HepG2 (cell line): ENCODE measurements around the gene IMPDH1. TPM values are rescaled to one million over a fixed set of nuclear protein-coding genes. Genes with fewer than 3 reads are reported as not detected.

Experiments used
- GPN1 ChIP-seq: sonication (generic); formaldehyde crosslinking; IDR thresholded peaks from 2 replicates; pipeline ENCODE4 v1.5.1; 2020; ENCODE audit warnings: missing genetic modification reagents, borderline replicate concordance
- MEIS2 ChIP-seq: sonication (generic); formaldehyde crosslinking; IDR thresholded peaks from 2 replicates; pipeline ENCODE4 v1.9.0; 2021; ENCODE audit warnings: mild to moderate bottlenecking, missing genetic modification reagents
- MYC ChIP-seq: sonication (generic); formaldehyde crosslinking; IDR thresholded peaks from 2 replicates; pipeline ENCODE4 v1.9.0; 2021; ENCODE audit warnings: missing genetic modification reagents, borderline replicate concordance
- NCOA5 ChIP-seq: sonication (generic); formaldehyde crosslinking; IDR thresholded peaks from 2 replicates; pipeline ENCODE4 v1.4.0; 2020; ENCODE audit warnings: missing genetic modification reagents
- RARG ChIP-seq: sonication (generic); formaldehyde crosslinking; IDR thresholded peaks from 2 replicates; pipeline ENCODE4 v1.4.0; 2020; ENCODE audit warnings: low read depth, mild to moderate bottlenecking, missing genetic modification reagents
- SMAD9 ChIP-seq: sonication (generic); formaldehyde crosslinking; IDR thresholded peaks from 2 replicates; pipeline ENCODE4 v1.5.1; 2020; ENCODE audit warnings: mild to moderate bottlenecking, missing genetic modification reagents
- U2AF2 ChIP-seq: fragments of 200-400 bp; formaldehyde crosslinking; IDR thresholded peaks from 2 replicates; pipeline ENCODE4 v1.6.1; 2017; ENCODE audit warnings: low read depth, mild to moderate bottlenecking, low read length
- WIZ ChIP-seq: sonication (generic); formaldehyde crosslinking; IDR thresholded peaks from 2 replicates; pipeline ENCODE4 v1.5.1; 2020; ENCODE audit warnings: mild to moderate bottlenecking, missing genetic modification reagents
- polyA plus RNA-seq, 8 experiments: library from polyadenylated mRNA; depleted of rRNA in 3 of 8; stranded (reverse) in 7 of 8; unstranded in 1 of 8; fragments of >200 nt; fragmentation: Illumina TruSeq in 4 of 8; extraction: Trizol in 4 of 8; gene quantifications; 2 replicates each; pipeline versions ENCODE4 v1.2.1 to v1.2.3, GENCODE V29; 2011 to 2016; ENCODE audit warnings: low read depth in 4 of 8, missing spikeins in 1 of 8, mixed read lengths in 1 of 8; ENCODE audit not compliant: insufficient read depth in 1 of 8
- total RNA-seq, 5 experiments: library from RNA; depleted of rRNA; stranded (reverse); fragments of >200 nt; fragmentation: Illumina TruSeq; extraction: Trizol; gene quantifications; 2 replicates each; pipeline ENCODE4 v1.2.3, GENCODE V29; 2016; ENCODE audit warnings: low read depth in 1 of 5
- TF ChIP-seq, protein P1 (sequence below): sonication (generic); formaldehyde crosslinking; conservative IDR thresholded peaks from 2 replicates; pipeline ENCODE4 v1.4.0; 2020; ENCODE audit warnings: missing genetic modification reagents
- TF ChIP-seq, protein P2 (sequence below): sonication (generic); formaldehyde crosslinking; IDR thresholded peaks from 2 replicates; pipeline ENCODE4 v1.4.0; 2020; ENCODE audit warnings: missing genetic modification reagents
- TF ChIP-seq, protein P3 (sequence below): sonication (generic); formaldehyde crosslinking; IDR thresholded peaks from 2 replicates; pipeline ENCODE4 v1.5.0; 2020; ENCODE audit warnings: mild to moderate bottlenecking, missing genetic modification reagents, borderline replicate concordance

The IMPDH1 gene
- total and polyA plus RNA-seq, 2 of the 13 experiments (the other 11 are each of a cell fraction or from before 2014, with no cell fraction given), result 22.8 to 34.0 TPM

DNA sequence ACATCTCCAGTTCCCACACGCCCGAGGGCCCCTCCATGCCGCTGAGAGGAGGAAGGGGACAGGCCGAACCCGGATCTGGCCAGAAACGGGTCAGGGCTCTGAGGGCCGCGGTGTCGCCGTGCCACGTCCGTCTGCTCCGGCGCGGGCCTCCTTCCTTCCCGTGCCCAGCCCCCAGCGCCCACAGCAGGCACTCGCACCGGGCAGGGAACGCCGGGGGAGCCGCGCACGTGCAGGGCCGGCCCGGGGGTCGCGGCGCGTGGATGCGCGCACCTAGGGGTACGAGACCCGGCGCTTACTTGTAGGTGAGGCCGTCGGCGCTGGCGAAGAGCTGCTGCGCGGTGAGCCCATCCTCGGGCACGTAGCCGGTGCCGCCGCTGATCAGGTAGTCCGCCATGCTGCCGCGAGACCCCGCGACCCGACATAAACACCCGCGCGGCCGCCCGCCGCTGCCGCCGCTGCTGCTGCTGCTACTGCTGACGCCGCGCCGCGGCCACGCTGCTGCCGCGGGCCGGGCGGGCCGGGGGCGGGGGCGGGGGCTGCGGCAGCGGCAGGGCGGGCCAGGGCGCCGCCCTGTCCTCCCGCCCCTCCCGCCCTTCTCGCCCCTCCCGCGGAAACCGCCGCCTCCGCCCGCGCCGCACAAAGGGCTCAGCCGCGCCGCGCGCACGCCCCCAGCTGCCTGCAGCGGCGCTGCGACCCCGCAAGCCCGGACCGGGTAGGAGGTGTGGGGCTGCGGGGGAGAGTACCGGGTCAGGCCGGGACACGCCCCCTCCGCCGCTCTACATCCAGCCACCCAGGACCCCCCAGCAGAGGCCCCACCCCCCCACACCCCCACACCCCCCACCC lies 4.1 kb downstream of the IMPDH1 start (continued):
- TF ChIP-seq GPN1 (CRISPR knock-in tag), result no peak
- TF ChIP-seq SMAD9, result no peak
- no peak for TF ChIP-seq RARG (CRISPR knock-in tag)
- no peak for TF ChIP-seq NCOA5 (CRISPR knock-in tag)
- no peak for TF ChIP-seq U2AF2
- TF ChIP-seq, protein P1, sequence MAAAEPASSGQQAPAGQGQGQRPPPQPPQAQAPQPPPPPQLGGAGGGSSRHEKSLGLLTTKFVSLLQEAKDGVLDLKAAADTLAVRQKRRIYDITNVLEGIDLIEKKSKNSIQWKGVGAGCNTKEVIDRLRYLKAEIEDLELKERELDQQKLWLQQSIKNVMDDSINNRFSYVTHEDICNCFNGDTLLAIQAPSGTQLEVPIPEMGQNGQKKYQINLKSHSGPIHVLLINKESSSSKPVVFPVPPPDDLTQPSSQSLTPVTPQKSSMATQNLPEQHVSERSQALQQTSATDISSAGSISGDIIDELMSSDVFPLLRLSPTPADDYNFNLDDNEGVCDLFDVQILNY (CRISPR knock-in tag), result no peak
- no peak for TF ChIP-seq WIZ (CRISPR knock-in tag)
- peak; percentile 59 for TF ChIP-seq MYC (CRISPR knock-in tag)
- TF ChIP-seq, protein P2, sequence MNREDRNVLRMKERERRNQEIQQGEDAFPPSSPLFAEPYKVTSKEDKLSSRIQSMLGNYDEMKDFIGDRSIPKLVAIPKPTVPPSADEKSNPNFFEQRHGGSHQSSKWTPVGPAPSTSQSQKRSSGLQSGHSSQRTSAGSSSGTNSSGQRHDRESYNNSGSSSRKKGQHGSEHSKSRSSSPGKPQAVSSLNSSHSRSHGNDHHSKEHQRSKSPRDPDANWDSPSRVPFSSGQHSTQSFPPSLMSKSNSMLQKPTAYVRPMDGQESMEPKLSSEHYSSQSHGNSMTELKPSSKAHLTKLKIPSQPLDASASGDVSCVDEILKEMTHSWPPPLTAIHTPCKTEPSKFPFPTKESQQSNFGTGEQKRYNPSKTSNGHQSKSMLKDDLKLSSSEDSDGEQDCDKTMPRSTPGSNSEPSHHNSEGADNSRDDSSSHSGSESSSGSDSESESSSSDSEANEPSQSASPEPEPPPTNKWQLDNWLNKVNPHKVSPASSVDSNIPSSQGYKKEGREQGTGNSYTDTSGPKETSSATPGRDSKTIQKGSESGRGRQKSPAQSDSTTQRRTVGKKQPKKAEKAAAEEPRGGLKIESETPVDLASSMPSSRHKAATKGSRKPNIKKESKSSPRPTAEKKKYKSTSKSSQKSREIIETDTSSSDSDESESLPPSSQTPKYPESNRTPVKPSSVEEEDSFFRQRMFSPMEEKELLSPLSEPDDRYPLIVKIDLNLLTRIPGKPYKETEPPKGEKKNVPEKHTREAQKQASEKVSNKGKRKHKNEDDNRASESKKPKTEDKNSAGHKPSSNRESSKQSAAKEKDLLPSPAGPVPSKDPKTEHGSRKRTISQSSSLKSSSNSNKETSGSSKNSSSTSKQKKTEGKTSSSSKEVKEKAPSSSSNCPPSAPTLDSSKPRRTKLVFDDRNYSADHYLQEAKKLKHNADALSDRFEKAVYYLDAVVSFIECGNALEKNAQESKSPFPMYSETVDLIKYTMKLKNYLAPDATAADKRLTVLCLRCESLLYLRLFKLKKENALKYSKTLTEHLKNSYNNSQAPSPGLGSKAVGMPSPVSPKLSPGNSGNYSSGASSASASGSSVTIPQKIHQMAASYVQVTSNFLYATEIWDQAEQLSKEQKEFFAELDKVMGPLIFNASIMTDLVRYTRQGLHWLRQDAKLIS (CRISPR knock-in tag), result no peak
- TF ChIP-seq, protein P3, sequence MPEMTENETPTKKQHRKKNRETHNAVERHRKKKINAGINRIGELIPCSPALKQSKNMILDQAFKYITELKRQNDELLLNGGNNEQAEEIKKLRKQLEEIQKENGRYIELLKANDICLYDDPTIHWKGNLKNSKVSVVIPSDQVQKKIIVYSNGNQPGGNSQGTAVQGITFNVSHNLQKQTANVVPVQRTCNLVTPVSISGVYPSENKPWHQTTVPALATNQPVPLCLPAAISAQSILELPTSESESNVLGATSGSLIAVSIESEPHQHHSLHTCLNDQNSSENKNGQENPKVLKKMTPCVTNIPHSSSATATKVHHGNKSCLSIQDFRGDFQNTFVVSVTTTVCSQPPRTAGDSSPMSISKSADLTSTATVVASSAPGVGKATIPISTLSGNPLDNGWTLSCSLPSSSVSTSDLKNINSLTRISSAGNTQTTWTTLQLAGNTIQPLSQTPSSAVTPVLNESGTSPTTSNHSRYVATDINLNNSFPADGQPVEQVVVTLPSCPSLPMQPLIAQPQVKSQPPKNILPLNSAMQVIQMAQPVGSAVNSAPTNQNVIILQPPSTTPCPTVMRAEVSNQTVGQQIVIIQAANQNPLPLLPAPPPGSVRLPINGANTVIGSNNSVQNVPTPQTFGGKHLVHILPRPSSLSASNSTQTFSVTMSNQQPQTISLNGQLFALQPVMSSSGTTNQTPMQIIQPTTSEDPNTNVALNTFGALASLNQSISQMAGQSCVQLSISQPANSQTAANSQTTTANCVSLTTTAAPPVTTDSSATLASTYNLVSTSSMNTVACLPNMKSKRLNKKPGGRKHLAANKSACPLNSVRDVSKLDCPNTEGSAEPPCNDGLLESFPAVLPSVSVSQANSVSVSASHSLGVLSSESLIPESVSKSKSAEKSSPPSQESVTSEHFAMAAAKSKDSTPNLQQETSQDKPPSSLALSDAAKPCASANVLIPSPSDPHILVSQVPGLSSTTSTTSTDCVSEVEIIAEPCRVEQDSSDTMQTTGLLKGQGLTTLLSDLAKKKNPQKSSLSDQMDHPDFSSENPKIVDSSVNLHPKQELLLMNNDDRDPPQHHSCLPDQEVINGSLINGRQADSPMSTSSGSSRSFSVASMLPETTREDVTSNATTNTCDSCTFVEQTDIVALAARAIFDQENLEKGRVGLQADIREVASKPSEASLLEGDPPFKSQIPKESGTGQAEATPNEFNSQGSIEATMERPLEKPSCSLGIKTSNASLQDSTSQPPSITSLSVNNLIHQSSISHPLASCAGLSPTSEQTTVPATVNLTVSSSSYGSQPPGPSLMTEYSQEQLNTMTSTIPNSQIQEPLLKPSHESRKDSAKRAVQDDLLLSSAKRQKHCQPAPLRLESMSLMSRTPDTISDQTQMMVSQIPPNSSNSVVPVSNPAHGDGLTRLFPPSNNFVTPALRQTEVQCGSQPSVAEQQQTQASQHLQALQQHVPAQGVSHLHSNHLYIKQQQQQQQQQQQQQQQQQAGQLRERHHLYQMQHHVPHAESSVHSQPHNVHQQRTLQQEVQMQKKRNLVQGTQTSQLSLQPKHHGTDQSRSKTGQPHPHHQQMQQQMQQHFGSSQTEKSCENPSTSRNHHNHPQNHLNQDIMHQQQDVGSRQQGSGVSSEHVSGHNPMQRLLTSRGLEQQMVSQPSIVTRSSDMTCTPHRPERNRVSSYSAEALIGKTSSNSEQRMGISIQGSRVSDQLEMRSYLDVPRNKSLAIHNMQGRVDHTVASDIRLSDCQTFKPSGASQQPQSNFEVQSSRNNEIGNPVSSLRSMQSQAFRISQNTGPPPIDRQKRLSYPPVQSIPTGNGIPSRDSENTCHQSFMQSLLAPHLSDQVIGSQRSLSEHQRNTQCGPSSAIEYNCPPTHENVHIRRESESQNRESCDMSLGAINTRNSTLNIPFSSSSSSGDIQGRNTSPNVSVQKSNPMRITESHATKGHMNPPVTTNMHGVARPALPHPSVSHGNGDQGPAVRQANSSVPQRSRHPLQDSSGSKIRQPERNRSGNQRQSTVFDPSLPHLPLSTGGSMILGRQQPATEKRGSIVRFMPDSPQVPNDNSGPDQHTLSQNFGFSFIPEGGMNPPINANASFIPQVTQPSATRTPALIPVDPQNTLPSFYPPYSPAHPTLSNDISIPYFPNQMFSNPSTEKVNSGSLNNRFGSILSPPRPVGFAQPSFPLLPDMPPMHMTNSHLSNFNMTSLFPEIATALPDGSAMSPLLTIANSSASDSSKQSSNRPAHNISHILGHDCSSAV, result no peak
- TF ChIP-seq MEIS2 (CRISPR knock-in tag), result no peak
